GM12878 (cell line): Measurements from ENCODE around the gene ZNF44.

ENCODE experiments used
- SKIL ChIP-seq: fragments of 450-650 bp; IDR thresholded peaks from 2 replicates; pipeline ENCODE4 v1.6.1; 2017; ENCODE audit warnings: mild to moderate bottlenecking, low read depth, inconsistent platforms; ENCODE audit not compliant: poor library complexity, severe bottlenecking
- YY1 ChIP-seq: IDR thresholded peaks from 2 replicates; pipeline ENCODE4 v1.6.1; 2011; ENCODE audit warnings: low read depth, mild to moderate bottlenecking, low read length

GRCh38 chr19:12284226-12284625 is 10.5 kb downstream of the ZNF44 start:
- TF ChIP-seq SKIL, result no peak
- no peak for TF ChIP-seq YY1
